Activated T-cell treated with anti-CD3 and anti-CD28 coated beads for 24 hours (primary cell): ENCODE data around the gene SELENOM.
"Not testable (repeated sequence)": the region's sequence is repeated elsewhere in the genome, so short reads cannot be mapped to it uniquely, and the experiment has no call there.

Experiments
- DNase-seq: peaks from one replicate; pipeline ENCODE4 v3.0.0-alpha.2; 2020; ENCODE audit warnings: low read depth

Gene SELENOM

DNA sequence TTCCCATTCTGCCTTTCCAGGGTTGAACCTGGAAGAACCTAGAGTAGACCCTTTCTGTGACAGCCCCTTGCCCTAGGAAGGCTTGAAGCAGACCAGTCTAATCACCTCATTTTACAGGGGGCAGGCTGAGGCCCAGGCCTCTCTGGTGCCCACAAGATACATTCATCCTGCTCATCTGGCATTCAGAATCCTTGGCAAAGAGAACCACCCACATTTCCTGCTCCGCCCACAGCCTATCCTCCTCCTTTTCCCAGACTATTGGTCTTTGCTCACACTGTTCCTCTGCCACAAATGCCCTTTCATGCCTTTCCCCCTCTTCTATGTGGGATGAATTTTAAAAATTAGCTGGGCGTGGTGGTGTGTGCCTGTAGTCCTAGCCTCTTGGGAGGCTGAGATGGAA lies 29.0 kb downstream of the SELENOM start:
- not testable (repeated sequence) for DNase-seq

GRCh38 chr22:31077681-31078080 lies 29.7 kb downstream of the SELENOM start:
- DNase-seq: no peak

DNA sequence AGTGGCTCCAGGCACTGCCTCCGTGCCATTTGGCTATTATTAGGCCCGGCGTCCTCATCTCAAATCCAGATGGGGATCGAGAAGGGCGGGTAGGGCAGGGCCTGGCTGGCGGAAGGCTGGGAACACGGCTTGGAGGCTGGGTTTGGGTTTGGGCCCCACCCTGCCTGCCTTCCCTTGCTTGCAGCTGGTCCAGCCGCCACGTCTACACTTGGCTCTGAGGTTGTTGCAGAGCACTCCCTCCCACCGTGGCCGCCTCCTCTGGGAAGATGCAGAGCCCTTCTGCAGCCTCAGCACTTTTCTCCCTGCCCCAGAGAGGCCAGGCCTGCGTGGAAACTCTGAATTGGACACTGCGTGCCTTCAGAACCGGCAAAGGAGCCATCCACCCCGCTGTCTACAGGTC lies 31.4 kb downstream of the SELENOM start:
- DNase-seq: no peak

DNA sequence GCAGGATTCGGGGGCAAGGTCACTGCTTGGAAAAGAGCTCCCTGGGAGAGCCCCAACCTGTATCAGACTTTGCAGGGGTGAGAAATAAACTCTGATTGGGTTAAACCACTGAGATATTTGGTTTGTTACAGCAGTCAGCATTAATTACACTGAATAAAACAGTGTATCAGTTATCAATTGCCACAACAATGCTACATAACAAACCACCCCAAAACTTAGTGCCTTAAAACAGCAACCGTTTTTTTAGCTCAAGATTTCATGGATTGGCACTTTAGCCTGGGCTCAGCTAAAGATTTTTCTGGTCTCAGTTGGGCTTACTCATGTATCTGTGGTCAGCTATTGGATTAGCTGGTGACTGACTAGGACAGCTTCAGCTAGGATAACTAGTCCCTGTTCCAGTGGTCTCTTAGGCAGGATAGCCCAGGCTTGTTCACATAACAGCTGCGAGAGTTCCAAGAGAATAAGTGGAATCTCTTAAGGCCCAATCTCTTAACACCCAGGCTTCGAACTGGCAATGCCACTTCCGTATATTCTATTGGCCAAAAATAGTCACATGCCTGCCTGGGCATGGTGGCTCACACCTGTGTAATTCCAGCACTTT lies 33.7 kb downstream of the SELENOM start:
- DNase-seq: not testable (repeated sequence)

GRCh38 chr22:31073125-31073524 lies 34.2 kb downstream of the SELENOM start:
- not testable (repeated sequence) for DNase-seq

DNA sequence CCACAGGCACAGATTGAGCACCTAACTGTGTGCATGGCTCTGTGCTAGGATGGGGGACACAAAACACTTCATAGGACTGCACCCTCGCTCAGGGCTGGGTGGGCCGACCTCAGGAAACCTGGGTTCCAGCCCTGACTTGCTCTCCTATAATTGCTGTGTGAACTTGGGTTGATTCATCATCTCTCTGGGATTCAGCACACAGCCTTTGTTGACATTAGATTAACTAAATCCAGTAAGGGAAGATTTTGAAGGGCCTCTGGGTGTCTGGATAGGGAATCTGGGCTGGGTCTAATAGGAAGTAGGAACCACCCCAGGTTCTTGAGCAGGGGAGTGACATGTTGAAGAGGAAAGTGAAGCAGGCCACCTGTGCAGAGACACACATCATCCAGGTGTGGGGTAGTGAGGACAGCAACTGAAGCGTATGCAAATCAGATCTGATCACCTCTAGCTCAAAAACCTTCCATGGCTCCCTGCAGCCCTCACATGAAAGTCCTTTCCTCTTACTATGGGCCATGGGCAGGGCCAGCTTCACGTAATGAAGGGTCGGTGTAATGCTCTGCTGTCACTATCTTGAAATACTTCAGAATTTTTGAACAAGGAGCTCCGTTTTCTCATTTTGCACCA lies 37.6 kb downstream of the SELENOM start:
- DNase-seq: not testable (repeated sequence)

DNA sequence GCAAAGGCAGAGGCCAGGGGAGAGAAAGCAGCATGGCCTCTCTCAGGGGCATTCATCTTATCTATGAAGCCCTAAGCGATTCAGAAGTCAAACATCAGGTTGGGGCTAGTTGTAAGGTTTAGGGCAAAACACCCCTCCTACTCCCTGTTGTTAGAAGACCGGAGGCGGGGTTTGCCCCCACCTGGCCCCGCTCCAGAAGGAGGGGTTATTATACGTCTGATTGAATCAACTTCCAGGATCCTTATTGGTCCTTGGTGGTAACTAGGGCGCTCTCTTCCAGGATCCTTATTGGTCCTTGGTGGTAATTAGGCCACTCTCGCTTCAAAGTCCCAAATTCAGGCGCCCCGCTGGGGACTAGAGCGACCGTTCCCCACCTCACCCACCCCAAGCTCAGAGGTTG lies 38.4 kb downstream of the SELENOM start:
- no peak for DNase-seq

DNA sequence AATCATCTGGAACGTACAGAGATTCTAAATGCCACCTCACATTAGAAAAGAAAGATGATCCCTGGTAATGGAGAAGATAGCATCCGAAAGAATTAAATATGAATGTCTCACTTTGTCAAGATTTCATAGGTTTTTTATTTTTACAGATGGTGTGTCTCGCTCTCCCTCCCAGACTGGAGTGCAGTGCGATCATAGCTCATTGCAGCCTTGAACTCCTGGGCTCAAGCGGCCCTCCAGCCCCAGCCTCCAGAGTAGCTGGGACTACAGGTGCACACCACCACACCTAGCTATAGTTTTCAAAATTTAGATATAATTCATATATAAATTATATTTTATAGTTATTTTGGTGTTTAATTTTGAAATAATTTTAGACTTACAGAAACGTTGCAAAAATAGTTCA lies 43.0 kb downstream of the SELENOM start:
- DNase-seq: no peak

DNA sequence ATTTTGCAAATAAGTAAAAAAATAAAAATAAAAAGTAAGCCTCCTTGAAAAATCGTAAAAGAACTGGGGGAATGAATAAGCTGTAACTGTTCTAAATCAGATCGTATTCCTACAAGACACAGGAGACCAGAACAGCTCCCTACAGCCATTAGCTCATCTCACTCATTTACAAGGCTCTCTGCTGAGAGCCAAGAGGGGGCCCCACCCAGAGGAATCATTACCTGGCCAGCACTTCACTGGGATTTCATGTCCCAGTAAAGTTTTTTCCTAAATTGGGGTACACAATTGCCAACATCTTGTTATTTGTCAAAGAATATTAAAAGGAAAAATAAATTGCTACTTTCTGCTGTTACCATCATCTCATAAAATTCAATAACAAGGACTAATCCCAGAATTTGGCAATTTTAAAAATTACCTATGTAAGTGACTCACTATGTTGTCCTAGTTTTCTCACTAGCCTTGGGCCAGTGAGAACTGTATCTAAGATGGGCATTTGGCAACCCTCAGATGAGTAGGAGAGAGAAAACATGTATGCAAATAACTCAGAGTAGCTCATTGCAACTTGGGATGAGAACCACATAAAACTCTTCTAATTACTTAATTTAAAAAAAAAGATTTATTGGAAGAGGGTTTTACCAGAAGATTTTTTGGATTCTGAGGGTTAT lies 44.7 kb downstream of the SELENOM start:
- DNase-seq: no peak

- DNase-seq: not testable (repeated sequence)
Observed at GRCh38 chr22:31059663-31060062, 47.7 kb downstream of the SELENOM start.

- DNase-seq: no peak
Observed at GRCh38 chr22:31056986-31057599, 50.3 kb downstream of the SELENOM start.

DNA sequence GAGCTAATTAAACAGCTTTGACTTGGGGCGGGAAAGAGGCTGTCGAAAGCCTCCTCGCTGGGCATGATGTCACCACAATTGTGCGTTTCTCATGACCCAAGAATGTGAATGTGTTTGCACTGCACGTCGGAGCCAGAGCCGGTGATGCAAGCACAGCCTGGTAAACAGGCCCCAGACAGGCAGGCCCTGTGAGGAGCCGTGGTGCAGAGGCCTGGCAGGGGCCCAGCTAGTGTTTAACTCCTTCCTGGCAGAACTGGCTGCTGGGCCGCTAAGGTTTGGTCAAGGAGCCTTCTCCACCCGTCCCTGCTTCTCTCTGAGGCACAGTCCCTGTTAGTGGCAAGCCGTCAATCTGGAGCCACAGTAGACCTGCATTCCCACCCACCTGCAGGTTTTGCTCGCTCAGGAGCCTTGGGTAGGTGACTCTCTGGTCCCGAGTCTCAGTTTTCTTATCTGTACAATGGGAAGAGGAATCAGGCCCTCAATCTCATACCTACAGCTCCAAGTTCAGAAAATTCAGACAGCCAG lies 51.7 kb downstream of the SELENOM start:
- no peak for DNase-seq

DNA sequence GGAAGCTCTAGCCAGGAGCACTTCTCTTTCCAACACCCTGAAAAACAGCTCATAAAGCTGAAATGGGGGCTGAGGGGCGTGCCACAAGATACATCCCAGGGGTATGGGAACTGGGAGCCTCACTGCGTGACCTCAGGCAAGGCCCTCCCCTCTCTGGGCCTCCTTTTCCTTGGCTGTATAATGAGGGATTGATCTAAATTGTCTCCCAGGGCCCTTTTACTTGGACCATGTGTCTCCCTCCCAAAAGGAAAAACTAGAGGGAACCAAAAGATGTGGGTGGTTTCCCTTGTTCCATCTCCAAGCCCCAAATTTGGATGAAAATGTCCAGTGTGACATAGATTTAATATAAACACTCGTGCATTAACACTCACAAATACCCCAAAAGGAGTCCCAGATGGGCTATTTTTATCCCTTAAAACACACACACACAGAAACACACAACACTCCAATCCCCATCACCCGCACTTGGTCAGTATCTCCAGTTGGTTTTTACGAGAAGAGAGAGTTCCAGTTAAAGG lies 52.2 kb downstream of the SELENOM start:
- DNase-seq: no peak
